PC-9 (cell line): ENCODE measurements around the gene ENKUR.

Experiments
- EZH2 ChIP-seq: fragments of 200-600 bp; sonication (generic); IDR thresholded peaks from 2 replicates; pipeline ENCODE4 v1.8.0; 2017; ENCODE audit warnings: antibody characterized with exemption, low read depth
- TF ChIP-seq, protein P1 (sequence below): fragments of 200-600 bp; sonication (generic); conservative IDR thresholded peaks from 2 replicates; pipeline ENCODE4 v1.6.1; 2017; ENCODE audit warnings: mixed run types, antibody characterized with exemption, mild to moderate bottlenecking, moderate library complexity

DNA sequence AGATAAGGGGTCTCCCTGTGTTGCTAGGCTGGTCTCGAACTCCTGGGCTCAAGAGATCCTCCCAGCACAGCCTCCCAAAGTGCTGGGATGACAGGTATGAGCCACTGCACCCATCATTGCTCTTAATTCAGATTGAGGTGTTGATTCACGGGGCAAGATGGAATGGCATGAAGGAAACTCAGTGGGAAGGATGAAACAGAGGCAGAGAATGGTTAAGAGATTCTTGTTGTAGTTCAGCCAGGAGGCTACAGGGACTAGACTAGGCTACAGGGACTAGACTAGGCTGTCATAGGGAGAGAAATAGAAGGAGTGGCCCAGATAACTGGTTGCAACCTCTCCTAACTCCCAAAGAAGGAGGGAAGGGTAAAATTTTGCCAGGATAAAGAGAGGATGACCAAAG lies 48.4 kb upstream of the ENKUR start:
- TF ChIP-seq, protein P1, sequence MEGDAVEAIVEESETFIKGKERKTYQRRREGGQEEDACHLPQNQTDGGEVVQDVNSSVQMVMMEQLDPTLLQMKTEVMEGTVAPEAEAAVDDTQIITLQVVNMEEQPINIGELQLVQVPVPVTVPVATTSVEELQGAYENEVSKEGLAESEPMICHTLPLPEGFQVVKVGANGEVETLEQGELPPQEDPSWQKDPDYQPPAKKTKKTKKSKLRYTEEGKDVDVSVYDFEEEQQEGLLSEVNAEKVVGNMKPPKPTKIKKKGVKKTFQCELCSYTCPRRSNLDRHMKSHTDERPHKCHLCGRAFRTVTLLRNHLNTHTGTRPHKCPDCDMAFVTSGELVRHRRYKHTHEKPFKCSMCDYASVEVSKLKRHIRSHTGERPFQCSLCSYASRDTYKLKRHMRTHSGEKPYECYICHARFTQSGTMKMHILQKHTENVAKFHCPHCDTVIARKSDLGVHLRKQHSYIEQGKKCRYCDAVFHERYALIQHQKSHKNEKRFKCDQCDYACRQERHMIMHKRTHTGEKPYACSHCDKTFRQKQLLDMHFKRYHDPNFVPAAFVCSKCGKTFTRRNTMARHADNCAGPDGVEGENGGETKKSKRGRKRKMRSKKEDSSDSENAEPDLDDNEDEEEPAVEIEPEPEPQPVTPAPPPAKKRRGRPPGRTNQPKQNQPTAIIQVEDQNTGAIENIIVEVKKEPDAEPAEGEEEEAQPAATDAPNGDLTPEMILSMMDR = no peak
- no peak for TF ChIP-seq EZH2
